Stimulated activated CD8-positive, alpha-beta memory T cell treated with anti-CD3 and anti-CD28 coated beads, Interleukin-2, amount 100 ng/mL, for 48 hours (primary cell): ENCODE measurements around the gene HOXA7.

Experiments
- DNase-seq, 2 donors: peaks; one replicate each; pipeline ENCODE4 v3.0.0-alpha.2; 2020; ENCODE audit warnings: low read depth in 2 of 2

Gene HOXA7

DNA sequence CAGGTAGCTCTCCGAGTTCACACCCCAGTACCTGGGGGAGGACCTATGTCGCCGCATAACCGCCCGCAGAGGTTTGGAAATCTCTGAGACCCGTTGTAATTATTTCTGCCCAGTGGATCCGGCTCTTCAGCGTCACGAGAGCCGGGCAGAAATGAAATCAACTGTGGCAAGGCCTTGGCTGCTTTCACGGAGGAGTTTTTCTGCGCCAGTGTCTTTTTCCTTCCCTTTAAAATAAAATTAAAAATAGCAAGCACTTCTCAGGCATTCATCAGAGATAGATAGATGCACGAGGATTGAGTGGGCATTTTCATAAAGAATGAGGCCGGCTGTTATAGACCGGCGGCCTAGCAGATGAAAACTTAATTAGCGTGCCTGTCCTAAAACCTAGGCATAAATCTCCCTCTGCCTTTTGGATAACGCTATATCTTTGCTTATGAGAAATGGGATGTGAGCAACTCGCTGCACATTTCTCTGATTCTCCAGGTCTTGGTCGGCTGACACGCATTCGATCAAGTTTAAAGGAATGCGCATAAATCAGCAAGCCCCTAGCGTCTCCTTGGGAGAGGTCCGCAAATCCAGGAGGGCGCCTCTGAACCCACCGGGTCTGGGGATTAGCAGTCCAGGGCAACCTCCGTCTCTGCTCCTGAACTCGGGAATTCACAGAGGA lies 37.0 kb upstream of the HOXA7 start:
- no peak for DNase-seq

DNA sequence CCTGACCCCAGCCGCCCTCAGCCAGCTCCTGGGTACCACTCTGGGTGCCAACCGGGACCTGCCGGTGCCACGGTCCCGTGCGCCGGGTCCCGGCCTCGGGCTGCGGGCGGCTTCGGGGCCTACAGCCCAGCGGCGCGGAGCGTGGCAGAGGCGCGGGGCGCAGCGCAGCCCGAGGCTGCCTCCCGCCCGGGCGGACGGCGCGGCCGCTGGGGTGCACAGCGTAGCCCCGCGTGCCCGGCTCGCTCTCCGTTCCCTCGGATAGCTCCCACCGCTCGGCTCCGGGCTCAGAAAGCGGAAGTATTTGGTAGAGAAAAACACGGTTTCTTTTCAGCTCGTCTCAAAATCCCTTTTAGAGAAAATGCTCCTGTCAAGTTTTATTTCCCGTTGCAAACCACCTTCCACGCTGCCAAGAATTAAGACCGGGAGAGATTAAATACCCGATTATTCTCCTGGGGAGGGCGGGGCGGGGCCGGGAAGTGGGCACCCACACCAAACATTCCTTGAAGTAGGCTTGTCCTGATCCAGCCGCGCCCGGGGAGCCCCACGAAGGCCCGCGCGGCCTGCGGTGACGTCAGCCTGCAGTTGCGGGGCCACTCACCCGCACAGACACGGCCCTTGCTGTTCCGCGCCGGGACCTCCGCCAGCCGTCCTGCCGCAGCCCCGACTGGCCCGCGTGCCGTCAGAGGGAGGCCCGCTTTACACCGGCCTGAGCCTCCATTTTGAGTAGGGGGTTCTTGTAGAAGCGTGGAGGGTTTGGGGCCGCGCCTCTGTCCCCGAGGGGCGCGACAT lies 36.3 kb upstream of the HOXA7 start:
- no peak for DNase-seq

DNA sequence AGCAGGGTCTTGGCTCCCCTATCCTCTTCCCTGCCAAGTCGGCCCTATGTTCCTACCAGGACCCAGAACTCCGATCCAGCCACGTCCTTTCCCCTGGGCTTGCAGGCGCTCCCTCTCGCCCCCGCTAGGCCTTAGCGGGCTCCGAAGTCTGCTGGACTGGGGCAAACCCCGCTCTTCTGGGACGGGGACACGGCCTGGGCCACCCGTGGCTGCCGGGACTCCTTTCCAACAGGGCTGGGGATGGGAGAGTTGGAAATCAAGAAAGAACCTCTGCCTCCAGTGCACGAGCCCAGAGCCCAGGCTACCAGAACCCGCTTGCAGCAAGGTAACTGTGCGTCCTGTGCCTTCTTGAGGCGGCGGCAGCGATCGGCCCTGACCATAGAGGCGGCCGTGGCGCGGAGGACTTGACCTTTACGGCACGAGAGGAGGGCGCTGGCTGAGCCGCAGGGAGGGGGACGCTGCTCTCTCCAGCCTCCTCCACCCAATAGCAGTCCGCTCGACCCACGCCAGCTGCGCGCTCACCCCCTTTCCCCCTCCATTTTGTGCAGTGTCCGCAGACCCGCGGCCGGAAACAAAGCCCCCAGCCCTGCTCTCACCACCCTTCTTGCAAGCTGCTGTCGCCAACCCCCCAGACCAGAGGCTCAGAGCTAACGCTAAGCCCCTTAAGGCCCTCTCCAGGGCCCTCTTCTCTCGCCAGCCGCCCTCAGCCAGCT lies 35.5 kb upstream of the HOXA7 start:
- no peak for DNase-seq

DNA sequence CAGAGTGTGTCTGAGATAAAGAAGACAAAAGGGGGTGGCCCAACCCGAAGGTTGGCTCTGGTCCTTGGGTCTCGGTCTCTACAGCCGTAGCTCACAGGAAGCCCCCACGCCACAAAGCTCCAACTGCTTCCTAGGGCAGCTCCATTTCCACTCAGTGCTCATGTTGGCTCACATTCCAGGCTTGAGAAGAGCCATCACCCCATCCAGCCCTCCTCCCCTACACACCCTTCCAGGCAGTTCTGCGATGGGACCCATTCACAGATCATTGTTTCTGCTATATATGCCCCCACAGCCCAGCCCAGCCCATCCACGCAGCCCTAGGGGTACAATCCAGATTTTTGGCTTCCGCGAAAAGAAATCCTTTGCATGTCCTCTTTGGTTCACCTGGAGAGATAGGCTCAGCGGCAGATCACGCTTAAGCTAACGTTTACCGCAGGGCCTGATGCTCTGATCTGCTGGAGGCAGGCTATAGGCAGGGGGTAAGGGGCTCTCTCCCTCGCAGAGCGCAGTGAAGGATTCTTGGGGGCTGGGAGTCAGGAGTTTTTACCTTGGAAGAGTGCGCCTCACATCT lies 34.8 kb upstream of the HOXA7 start:
- no peak for DNase-seq

DNA sequence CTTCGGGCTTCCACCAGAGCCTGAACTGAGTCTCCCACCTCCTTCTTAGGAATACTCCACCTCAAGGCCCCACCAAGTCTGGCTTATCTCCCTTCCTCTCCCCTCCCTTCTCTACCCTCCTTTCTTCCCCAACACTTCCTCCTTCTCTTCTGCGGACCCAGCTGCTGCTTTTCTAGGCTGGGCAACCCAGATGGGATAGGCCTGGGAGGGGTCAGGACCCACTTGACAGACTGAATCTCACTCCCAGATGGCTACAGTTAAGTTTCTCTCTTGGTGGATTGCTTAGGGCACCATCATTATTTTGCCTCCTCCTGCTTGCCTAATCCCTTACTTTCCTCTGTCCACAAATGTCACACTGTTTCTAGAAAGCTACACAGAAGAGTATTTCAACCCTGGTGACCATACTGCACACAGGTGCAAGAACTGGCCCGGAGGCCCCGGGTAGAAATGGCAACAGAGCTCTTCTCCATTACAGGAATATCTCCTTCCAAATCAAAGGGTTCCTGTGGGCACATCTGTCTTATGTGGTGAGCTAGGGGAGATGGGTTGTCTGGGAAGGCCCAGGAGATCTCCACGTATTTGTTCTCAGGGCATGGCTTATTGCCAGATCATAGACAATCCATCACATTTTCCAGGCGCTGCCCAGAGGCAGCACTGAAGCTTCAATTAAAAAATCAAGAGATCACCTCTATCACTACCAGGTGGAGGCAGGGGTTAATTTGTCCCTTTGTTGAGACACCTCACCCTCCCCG lies 33.7 kb upstream of the HOXA7 start:
- DNase-seq = no peak

DNA sequence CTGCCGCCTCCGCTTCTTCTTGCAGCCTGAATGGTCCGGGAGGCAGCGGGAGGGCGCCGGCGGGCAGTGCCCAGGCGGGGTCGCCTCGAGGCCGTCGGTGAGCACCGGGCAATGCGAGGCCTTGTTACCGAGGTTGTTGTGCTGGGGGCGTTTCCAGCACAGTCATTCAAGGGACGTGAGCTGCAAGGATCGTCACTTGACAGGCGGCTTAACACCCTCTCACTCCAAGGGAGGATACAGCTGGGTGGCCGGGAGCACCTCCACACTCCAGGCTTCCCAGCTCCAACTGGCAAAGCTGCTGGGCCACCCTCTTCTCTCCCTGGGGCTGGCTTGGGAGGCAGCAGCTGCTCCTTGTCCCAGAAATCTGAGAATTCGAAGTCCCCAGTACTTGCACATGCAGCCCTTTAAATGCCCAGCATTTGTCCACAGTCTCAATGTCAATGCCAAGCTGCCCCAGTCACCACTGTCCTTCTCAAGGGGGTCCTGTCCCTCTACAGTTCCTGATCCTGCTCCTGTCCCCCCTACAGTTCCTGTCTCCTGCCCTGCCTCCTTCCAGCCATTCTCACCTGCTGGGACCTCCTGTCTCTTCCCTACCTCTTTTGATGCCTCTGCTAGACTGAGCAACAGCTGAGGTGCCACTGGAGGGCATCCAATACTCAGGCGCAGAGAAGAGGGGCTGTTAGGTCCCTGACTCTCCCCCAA lies 33.0 kb upstream of the HOXA7 start:
- no peak for DNase-seq

DNA sequence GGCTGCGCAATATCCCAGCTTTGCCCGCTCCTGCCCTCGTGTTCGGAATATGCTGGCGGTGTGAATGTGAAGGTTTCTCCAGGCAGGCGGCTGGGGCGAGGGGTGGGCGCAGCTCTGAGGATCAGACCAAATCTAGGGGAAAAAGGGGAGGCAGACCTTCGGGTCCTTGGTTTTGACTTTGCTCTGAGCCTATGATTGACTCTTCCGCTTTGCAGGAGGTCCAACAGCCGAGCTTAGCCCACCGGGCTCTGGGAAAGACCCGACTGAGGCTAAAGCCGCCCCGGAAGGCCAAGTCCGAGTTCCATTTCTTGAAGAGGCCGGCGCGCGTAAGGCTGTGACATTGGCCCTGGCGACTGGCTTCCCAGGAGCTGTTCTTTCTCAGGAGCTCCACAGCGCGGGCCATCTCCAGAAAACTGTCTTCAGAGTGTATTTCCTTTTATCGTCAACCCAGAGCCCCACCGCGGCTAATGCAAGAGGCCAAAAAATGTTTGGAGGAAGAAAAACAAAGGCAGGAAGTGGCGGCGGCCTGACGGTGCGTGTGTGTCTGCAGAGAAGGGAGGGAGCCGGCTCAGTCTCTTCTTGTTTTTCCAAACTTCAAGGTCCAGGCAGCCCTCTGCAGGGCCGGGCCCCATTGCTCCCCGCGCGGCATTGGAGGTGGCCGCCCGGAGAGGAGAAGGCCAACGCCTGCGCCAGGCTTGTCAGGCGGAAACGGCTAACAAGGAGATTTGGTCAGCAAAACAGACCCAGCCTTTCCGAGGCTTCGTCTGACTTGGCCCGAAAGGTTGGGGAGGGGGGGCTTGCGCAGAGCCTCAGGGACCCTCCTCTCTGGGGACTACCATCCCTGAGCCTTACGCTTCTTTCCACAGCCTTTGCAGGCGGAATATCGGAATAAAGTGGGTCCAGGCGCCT lies 32.2 kb upstream of the HOXA7 start:
- DNase-seq = no peak

DNA sequence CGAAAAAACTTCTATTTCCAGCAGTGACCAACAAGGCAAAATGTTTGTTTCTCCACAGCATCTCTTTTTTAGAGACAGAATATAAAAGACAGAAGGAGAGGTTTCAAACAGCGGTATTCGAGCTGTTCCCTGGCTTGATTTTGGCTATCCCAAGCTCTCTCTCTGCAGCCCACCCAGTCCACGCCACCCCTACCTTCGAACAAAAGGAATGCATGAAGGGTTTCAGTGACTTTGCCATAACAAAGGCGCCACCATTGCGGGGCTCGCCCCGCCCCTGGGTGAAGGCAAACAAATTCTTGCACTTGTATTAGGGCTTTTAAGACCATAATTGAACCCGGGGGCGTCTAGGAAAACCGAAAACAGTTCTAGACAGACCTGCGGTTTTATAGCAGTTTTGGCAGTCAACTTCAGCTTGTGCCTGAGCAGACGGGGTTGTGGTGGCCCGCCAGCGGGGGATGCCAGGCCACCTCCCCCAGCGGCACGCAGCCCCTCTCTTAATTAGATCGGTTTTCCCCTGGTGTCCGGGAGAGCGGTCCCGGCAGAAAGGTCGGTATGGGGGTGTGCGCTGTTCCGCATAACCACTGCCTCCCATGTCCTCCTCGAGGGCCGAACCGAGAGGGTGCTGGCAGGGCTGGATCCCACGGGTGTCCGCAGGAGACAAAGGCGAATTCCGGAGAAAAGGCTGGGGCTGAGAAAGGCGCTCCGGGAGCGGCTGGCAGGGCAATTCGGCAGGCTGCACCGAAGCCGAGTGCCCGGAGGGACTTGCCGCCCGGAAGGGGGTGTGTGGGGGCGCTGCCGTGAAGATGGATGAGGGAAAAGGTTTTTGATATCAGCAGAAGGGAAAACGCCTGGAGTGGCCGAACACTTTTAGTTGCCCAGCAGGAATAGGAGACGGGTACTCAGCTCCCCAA lies 31.3 kb upstream of the HOXA7 start:
- DNase-seq = no peak

DNA sequence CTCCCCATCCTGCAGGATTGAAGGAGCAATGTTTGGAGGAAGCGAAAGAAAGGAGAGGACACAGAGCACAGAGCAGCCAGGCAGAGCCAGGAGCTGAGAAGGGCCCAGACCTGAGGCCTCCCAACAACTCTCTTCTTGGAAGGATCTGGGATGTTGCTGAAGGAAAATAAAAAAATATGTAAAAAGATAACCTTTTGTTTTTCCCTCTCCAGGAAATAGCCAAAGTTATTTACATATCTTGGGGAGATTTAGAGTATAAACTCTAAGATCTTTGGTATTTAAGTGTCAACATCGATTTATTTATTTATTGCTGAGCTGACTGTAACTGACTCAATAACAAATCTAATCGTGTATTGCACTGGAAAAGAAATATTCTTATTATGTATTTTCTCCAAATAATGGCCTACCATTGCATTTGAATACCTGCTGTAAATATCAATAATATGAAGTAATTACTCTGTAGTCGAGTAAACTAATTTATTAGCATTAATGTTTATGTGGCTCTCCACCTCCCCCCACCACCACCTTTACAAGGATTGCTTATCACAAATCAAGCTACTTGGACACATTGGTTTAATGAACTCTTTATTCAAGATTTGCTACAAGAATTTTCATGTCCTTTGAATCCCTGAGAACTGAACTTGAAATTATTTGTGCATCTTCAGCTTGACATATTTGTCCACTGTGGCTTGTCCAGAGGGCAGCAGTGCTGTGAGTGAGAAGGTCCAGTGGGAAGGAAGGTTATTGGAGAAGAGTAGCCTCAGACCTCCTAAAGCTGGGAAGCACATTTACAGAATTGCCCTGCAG lies 30.4 kb upstream of the HOXA7 start:
- no peak for DNase-seq

DNA sequence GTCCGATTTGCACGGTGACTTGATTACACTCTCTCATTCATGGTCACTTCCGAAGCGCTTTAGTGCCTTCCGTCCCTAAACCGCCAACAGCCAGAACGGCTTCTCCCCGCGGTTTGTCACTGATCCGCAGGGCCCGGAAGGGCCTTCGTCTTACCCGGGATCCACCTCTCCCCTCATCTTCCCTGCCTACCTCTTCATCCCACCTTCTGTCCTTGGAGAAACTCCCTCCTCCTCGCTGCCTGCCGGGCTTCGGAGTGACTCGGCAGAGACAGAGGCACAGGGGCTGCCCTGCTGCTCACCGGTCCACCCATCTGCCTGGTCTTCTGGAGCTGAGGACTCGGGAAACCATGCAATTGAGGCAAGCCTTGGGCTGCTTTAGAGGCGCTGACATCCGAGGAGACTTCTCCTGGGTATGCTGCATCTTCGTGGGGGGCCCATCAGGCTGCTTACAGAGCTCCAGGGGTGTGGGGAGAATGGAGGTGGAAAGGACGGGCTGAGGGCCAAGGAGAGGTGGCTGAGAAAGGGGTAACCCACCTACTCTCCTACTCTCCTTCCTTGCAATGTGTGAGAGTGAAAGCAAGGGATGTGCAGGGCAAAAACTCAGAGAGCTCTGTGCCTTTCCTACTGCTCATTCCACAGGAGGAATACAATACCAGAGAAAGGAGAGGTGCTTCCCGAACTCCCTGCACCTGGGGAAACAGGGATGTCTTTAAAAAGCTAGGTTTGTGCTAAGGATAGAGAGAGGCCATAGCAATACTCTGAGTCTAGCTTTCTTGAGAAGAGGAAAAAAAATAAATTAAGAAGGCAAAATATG lies 29.6 kb upstream of the HOXA7 start:
- DNase-seq = no peak

DNA sequence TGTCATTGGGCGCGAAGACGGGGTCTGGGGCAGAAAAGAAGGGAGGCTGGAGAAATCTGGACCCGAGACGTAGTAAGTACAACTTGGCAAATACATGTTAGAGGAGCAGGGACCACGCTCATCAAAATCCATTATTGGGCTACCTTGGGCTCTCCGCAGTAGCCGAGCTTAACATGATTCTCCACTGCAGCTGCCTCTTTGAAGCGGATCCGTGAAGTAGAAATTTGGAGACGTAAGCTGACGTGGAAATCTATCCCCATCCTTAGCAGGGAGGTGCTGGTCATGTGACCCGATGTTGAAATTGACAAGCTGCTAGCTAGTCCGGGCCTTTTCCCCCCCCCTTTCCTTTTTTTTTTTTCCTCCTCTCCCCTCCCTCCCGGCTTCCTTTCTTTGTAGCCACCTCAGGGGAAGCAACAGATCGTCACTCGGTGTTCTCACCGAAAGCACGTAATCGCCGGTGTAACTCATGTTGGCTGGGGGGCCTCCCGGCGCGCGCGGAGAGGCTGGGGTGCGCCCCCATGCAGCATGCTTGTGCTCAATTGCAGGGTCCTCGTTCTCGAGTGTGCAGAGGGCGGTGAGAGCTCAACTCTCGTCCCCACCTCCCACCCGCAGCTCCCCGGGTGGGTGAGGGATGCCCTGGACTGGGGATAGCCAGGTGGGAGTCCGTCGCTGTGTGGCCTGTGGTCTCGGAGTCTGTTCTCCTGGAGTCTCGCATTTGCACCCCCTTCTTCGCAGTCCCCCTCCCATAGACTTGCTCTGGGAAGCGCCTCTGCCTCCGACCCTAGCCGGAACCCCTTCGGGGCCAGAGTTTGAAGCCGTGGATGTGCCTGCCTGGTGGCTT lies 28.8 kb upstream of the HOXA7 start, which contains the start of gene HOXA11:
Gene HOXA11, minus strand, starts transcription at position 220 of the 841 bp plus-strand sequence. Its CDS starts 88 bp downstream, at position 132.
- no peak for DNase-seq

DNA sequence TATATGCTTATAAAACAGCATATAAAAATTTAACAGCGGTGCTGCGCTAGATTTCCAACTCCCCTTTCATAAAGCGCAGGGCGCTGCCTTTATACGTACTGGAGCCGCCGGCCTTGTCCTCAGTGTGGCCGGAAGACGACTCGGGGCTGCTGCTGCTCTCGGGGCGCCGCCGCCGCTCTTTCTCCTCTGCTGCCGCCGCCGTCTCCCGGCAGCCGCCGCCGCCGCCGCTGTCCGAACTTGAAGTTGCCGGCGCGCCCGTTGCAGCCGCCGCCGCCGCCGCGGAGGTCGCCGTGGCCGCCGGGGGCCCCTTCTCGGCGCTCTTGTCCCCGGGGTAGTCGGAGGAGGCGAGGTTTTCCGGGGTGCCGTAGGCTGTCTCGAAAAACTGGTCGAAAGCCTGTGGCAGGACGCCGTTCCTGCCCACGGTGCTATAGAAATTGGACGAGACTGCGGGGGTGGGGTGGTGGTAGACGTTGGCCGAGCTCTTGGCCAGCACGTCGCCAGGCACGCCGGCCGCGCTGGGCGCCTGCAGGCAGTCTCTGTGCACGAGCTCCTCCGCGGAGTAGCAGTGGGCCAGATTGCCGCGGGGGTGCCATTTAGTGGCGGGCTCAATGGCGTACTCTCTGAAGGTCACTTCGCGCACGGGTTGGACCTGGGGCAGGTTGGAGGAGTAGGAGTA lies 28.0 kb upstream of the HOXA7 start:
- no peak for DNase-seq

DNA sequence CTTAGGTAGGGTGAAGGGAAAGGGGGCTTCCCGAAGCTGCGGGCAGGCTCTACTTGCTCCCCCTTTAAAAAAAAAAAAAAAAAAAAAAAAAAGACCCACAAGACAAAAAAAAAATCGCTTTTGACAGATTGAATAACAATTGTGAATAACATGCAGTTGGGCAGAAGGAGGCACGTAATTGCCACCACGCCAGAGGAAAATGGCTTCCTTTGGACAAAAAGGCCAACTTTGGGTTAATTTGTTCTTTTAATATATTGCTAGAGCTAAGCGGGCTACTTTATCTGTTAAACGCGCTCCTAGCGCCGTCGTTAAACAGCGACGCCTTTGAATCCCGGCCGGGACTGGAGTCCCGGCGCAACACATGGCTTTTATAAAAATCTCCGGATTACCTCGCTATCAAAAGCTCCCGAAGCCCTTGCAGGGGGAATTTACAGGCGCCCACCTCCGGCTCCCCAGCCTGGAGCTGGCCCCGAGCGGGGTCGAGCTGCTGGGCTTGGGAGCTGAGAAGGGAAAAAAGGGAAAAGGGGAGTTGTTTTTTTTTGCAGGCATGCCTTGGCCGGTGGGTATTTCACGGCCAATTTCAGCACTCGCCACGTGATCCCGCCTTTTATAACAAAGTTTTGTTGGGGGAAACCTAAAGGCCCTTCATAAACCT lies 27.3 kb upstream of the HOXA7 start:
- DNase-seq = no peak

DNA sequence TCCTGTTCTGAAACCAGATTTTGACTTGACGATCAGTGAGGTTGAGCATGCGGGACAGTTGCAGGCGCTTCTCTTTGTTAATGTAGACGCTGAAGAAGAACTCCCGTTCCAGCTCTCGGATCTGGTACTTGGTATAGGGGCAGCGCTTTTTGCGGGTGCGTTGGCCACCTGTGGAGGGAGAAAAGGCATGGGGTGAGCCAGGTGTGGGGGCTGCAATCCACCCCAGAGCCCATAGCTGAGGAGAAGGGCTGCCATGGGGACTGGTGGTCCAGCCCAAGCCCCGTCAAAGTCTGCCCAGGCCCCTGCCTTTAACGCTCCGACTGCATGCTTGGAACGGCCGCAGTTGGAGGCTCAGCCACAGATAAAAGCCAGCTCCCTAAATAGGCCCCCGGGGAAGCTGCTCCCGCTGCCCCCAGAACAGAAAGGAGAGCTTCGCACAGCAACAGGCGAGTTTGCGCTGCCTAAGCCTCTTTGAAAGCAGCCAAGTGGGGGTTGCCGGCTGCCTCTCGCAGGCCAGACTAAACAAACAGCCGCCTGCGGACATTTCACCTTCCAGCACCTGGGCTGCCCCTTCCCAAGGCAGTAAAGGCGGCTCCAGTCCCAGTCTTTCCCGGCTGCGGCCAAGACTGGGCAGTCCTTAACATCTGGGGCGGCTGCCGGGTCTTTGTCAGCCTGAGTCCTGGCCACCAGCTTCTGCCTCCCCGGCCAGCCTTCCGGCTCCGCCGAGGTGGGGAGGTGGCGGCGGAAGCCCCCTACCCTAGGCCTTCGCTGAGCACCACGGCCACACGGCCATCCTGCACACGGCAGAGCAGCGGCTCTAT lies 26.6 kb upstream of the HOXA7 start:
- DNase-seq = no peak
